Left cardiac atrium (tissue), 4 donors: ENCODE results near the gene LRMDA. TPM values are rescaled to one million over a fixed set of nuclear protein-coding genes. Genes with fewer than 3 reads are reported as not detected.

Experiments
- ATAC-seq, 2 donors: fragments of 200-7000 bp; cut with Tn5 transposase; one replicate each; pipeline ENCODE4 v1.9.1; 2020; ENCODE audit warnings: mild to moderate bottlenecking in 2 of 2, moderate library complexity in 2 of 2
- DNase-seq: peaks from one replicate; pipeline ENCODE4 v3.0.0-alpha.2; 2020
- intact Hi-C, 2 donors: fragments of 100-400 bp; cut with DNase I; formaldehyde crosslinking; loops; one replicate each; pipeline versions ENCODE4 v1.14.1 to v1.15.1; 2022 to 2023
- total RNA-seq, 2 donors: library from RNA; stranded (reverse); fragmentation: NEBNext Ultra II Directional; extraction: Animal tissue kit (Norgen Biotek cat#: 25700); gene quantifications; one replicate each; pipeline ENCODE4 v1.2.1, GENCODE V29; 2021
- donor health status: DM: no; HTN: yes; CAD: no.
- donor health status: DM: no; HTN: yes; CAD: no; lungs with severe emphysema.
- donor health status: DM: yes; HTN: yes; CAD: no.
- donor health status: Dilated cardiomyopathy.

Gene LRMDA
- total RNA-seq, 2 donors from 2014 or later = 40.6 to 57.8 TPM

GRCh38 chr10:76089556-76090180 lies 658.2 kb downstream of the LRMDA start:
- DNase-seq (no peak), ATAC-seq (no peak)
- intact Hi-C loops = no loop called here

DNA sequence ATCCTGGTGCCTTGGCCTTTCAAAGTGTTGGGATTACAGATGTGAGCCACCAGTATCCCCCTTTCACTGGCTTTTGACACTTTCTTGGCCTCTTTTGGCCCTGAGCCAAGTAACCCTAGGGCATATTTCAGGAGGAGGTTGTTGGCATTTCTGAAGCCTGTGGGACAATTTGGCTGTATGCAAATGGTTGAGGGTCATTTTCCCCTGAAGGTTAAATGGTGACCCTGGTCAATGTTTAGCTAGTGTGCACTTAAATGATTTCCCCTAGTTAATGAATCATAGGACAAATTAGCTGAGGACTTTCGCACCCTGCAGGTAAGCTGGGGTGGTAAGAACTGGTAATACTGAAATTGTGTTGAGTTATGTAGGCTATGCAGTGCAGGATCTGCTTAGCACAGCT lies 660.5 kb downstream of the LRMDA start:
- intact Hi-C loops = no loop called here
- no peak for DNase-seq

DNA sequence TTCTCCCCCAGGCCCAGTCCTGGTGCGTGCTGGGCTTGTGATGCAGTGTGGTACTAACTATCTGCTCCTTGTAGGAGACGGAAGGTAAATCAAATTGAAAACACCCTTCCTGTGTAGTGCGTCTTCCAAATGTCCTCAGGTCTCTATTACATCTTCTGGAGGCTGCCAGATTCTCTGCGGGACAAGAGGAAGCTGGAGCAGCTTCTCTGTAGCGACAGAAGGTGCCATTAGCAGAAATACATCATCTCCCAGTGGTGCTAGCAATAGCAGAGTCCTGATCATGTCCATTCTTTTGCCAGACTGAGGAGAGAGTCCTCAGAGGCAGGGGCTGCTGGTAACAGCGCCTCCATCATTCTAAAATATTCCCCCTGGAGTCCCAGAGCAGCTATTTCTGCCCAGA lies 675.2 kb downstream of the LRMDA start:
- intact Hi-C loops = no loop called here
- ATAC-seq = no peak

More for the DNA sequence above, 660.5 kb downstream of the LRMDA start:
- ATAC-seq = no peak

GRCh38 chr10:76108563-76109359 lies 677.3 kb downstream of the LRMDA start:
- ATAC-seq (no peak), DNase-seq (no peak)
- intact Hi-C loops = no loop called here

More for the DNA sequence above, 675.2 kb downstream of the LRMDA start:
- no peak for DNase-seq

DNA sequence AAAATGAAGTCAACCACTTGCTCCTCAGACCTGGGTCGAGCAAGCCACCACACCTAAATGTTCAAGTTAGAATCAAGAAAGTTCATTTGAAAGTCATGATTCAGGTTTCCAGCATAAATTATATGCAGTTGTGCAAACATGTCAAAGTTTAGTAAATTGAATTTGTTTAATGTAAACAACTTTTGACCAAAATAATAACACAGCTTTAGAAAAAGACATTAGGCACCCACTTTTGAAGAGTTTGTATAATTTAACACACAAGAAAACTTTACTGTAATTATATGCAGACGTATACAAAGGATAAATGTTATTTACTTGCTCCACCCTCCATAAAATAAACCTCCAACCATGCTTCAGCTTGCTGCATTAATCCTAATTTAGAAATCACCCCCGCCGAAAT lies 680.0 kb downstream of the LRMDA start:
- DNase-seq (no peak), ATAC-seq (no peak)
- intact Hi-C loops = no loop called here

DNA sequence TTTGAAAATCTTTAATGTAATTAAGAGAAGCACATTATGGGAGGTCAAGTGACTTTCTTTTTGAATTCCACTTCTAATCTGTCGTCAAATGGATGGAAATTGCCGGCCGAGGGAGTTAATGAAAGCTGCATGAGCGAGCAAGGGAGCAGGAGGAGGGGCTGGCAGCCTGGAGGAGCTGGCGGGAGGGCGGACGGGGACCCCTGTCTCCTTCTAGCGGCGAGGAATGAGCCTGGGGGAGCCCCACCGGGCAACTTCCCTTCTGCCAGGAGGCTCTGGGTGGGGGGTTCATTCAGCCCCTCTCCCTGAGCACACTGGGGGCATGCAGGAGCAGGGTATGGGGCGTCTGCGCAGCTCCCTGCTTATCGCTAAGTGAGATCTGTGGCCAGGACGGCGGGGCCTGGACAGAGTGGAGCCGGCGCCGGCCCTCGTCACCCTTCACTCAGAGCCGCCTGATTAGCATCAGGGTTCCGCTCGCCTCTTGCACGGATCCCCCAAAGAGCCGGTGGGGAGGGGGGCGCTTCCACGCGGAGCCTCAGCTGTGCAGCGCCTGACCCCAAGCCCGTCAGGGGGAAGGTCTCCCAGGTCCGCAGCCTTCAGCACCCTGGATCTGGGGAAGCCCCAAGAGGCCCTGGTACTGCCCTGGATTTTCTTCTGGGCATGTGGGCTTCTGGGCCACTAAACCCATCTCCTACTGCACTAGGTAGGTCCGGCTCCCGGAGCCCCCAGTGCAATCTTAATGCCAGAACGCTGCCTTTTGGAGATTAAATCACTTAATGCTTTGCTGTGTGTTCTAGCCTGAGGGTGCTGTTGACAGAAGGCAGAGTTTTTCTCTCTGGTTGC lies 680.8 kb downstream of the LRMDA start:
- intact Hi-C loops = no loop called here
- no peak for DNase-seq
- peak in 1 of 2 donors; percentile 9 for ATAC-seq

DNA sequence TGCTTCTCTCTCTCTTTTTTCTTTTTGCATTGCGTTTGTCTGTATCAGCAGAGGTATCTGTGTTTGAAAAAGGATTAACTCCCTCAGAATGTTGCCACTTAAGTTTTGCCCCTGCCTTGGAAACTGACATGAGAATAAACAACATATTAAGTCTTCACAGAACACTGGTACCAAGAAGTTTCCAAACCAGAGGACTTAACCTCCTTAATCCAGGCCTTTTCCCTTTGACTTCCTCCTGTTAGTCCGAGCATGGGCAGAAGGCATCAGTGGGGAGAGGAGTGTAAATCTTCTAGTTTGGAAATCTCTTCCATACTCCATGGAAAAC lies 681.4 kb downstream of the LRMDA start:
- ATAC-seq = no peak
- DNase-seq = no peak
- intact Hi-C loops = no loop called here

GRCh38 chr10:76113952-76114351 lies 682.5 kb downstream of the LRMDA start:
- no peak for DNase-seq
- intact Hi-C loops = no loop called here
- peak in 1 of 2 donors; percentile 60 for ATAC-seq

DNA sequence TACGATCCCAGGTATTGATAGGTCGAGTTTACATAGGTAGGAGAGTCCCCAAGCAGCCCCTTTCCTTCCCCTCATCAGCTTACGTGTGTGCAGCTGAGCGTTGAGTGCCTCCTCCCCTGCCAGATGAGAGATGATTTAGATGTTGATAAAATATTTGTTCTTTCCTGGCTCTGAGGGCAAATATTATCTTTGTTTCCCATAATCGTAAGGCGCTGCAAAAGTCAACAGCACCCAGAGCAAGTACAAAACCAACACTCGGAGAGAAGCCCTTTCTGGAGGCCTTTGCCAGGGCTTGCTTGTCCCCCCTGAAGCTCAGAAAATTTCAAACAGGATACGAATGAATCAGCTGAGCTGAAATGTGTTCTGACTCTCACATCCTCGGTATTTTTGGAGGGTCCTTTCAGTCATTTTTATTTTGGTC lies 683.2 kb downstream of the LRMDA start:
- no peak for ATAC-seq
- intact Hi-C loops = no loop called here
- DNase-seq = no peak

DNA sequence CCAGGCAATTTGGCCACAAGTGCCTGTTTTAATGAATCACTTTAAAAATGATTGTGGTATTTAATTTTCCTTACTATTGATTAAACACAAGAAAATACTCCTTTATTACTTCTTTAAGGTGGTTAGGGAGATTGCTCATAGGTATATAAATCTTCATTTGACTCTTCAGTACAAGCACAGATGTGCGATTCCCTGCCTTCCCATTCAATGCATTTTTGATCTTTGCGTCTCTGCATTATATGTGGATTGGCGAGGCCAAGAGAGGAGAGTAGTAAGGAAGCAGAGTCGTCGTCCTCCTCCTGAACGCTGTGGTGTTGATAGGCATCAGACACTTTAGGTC lies 683.7 kb downstream of the LRMDA start:
- ATAC-seq (no peak), DNase-seq (no peak)
- intact Hi-C loops = no loop called here

DNA sequence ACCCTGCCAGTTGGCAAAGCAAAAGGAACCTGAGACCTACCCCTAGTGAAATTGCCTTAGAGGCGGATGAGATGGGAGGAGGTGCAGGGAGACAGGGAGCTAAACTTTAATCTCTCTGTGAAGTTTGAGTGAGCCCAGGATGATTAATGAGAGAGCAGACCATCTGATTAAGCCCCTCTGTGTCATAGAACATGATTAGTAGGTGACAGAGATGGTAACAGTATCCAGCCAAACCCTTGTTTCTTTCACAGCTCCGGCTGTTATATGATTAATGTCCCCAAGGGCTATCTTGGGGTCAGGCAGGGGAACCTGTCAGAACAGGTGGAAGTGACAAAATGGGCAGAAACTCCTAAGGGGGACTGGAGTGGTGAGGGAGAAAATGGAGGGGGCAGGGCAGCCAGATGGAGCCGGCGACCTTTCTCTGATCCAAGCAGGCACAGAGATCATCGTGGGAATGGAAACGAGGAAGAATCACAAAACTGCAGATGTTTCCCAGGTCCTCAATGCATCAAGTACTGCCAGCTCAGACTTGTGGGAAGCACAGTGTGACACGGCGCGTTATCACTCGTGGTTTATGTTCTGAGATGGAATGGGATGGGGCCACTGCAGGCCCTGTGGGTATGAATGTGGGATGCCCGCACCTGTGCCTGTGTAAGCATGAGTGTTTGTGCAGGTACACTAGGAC lies 684.2 kb downstream of the LRMDA start:
- intact Hi-C loops = no loop called here
- DNase-seq (no peak), ATAC-seq (peak; percentile 81)

- intact Hi-C loops = no loop called here
- ATAC-seq (no peak), DNase-seq (no peak)
Observed at GRCh38 chr10:76116523-76116922, 685.1 kb downstream of the LRMDA start.

DNA sequence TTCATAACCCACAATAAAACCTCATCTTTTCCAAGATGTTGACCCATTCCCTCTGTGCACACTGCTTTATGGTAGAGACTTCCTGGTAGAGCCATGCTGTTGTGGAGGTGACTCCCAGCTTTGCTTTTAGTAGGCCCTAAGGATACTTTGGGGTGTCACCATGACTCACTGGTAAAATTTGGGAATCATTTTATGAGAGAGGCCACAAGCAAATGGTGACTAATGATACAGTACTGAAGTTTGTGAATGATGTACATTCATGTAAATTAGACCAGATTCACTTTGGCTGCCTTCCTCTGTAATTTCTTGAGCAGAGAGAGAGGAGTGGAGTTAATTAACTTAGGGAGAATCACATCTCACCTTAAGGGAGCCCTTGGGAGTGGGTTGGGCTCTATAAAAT lies 686.5 kb downstream of the LRMDA start:
- ATAC-seq (no peak), DNase-seq (no peak)
- intact Hi-C loops = no loop called here

DNA sequence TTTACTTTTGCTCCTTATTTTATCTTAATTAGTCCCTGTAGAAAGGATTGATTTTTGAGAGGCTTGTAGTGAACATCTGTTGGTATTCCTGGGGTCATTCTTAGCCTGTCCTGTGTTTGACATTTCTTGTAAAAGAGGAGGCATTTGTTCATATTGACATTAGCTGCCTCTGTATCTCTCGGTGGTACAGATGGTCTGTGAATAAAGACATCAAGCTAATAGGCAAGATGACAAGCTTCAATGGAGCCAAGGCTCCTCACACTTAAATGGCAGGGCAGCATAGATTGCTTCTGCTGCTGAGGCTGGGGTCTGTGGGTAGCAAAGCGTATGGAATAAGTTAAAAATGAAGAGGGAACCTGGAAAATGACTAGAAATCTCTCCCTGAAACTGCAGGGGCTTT lies 687.6 kb downstream of the LRMDA start:
- ATAC-seq = no peak
- intact Hi-C loops = no loop called here
- no peak for DNase-seq

DNA sequence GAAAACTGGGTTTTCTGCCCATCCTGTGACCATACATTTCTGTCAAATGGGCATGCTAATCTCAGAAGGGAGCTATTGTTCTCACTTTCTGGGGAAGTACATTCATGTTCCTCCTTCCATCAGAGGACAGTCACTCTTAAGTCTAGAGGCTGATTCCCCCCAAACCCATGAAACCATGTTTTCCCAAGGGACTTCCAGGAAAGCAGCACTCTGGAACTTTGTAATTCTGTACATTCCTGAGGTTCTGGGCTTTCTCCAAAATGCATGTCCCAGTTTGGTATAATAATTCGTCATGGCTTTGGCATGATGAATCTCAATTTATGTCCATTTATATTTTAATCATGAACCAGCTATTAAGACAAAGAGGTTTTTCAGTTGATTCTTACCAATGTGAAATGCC lies 688.1 kb downstream of the LRMDA start:
- DNase-seq = no peak
- intact Hi-C loops = no loop called here
- no peak for ATAC-seq

DNA sequence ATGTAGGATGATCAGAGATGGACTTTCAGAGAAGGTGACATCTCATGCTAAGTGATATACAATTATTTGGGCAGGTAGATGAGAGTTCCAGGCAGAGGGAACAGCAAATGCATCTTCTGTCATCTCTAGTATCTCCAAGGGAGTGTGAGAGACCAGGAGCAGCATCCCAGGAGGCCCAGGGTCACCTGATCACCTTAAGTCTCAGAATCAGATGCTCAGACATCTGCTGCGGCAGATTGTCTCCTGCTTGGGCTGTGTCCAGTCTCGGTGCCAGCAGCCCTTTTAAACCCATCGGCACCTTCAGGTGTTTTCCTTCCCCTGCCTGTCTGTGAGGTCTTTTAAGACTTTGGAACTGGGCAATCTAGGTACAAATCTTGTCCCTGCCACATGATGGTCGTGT lies 690.6 kb downstream of the LRMDA start:
- intact Hi-C loops = loop anchor here in 1 of 2 donors (10.0 kb wide), 1 partner anchor 183 kb away; no protein-coding TSS in a partner anchor
- no peak for ATAC-seq
- no peak for DNase-seq

- intact Hi-C loops = loop anchor here in 1 of 2 donors (10.0 kb wide), 1 partner anchor 181 kb away; no protein-coding TSS in a partner anchor
- peak; percentile 59 to 86 for ATAC-seq
- DNase-seq = no peak
Observed at GRCh38 chr10:76124280-76124679, 692.9 kb downstream of the LRMDA start.

DNA sequence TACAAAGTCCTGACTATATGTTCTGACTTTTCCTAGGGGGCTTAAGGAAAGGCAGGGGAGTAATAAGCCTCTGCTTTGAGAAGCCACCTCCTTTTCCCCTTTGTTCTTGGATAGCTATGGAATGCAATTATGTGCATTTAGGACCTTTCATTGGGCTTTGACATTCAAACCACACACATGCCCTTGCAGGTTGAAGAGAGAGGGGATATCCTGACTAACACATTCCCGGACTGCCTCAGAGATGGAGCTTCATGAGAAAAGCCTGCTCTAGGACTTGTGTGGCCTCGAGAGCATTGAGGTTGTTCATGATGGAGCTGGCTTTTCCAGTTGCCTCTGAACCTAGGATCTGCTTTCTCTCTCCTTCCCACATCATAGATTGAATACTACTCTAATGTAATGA lies 694.5 kb downstream of the LRMDA start:
- DNase-seq (no peak), ATAC-seq (no peak)
- intact Hi-C loops = loop anchor here in 1 of 2 donors (10.0 kb wide), 1 partner anchor 179 kb away; no protein-coding TSS in a partner anchor
